ENCODE data around the gene DNAJC27.

DNA sequence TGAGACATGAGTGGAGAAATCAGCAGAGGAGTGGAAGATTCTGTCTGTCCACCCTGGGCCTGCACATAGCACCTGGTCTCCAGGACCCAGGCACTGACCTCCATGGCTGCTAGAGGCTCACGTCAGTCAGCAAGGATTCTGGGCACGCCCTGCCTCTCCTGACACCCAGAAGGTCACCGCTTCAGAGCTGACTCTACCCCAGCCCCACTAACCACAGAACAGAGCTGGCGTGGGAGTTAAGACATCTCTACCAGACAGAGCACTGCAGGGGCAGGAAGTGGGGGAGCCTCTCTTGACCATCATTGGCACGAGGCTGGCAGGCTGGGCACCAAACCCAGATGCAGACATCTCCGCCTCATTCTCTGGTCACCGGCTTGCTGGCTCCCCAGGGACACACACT lies 54.7 kb downstream of the DNAJC27 start:
- TF ChIP-seq, protein P1, sequence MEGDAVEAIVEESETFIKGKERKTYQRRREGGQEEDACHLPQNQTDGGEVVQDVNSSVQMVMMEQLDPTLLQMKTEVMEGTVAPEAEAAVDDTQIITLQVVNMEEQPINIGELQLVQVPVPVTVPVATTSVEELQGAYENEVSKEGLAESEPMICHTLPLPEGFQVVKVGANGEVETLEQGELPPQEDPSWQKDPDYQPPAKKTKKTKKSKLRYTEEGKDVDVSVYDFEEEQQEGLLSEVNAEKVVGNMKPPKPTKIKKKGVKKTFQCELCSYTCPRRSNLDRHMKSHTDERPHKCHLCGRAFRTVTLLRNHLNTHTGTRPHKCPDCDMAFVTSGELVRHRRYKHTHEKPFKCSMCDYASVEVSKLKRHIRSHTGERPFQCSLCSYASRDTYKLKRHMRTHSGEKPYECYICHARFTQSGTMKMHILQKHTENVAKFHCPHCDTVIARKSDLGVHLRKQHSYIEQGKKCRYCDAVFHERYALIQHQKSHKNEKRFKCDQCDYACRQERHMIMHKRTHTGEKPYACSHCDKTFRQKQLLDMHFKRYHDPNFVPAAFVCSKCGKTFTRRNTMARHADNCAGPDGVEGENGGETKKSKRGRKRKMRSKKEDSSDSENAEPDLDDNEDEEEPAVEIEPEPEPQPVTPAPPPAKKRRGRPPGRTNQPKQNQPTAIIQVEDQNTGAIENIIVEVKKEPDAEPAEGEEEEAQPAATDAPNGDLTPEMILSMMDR (IDR thresholded peaks at IDR 0.05): no peak
- TF ChIP-seq POLR2A (IDR thresholded peaks at IDR 0.05): no peak
- no peak for TF ChIP-seq EP300 (IDR thresholded peaks at IDR 0.05; ENCODE audit: low read depth)

All from transverse colon (tissue), 3 donors.